HCT116 (cell line): ENCODE data around the gene NUMB. TPM values are rescaled to one million over a fixed set of nuclear protein-coding genes. Genes with fewer than 3 reads are reported as not detected.

Experiments
- ATAC-seq: fragments of 200-7000 bp; cut with Tn5 transposase; 2 replicates; pipeline ENCODE4 v1.9.1; 2020; ENCODE audit warnings: mild to moderate bottlenecking, moderate library complexity
- BruUV-seq: library from RNA; stranded (reverse); fragments of 400-500 nt; replicated peaks from 2 replicates; lab custom pipeline; 2021; lab: Mats Ljungman, UMichigan
- CTCF ChIA-PET: fragments of 300-600 bp; sonication (Branson Sonifier 250); formaldehyde crosslinking; loops from one replicate; lab custom pipeline; 2021; ENCODE audit warnings: antibody characterized with exemption; lab: Charles Lee
- POLR2A ChIA-PET: fragments of 300-600, 350-600 bp; sonication (Branson Sonifier 250); formaldehyde crosslinking; loops from one replicate; lab custom pipeline; 2021; ENCODE audit warnings: antibody characterized with exemption; lab: Charles Lee
- RAD21 ChIA-PET, 2 experiments: fragments of 300-600 bp; sonication (Branson Sonifier 250); formaldehyde crosslinking; loops; one replicate each; lab custom pipeline; 2023; ENCODE audit warnings: low total read pairs in 2 of 2; ENCODE audit not compliant: uncharacterized antibody in 2 of 2, unreplicated experiment in 2 of 2, low non-redundant PET in 1 of 2; lab: Charles Lee
- DNase-seq: peaks from one replicate; pipeline ENCODE4 v3.0.0-alpha.2; 2010; ENCODE audit warnings: low read depth, low spot score
- H2AFZ ChIP-seq: fragments of 200-600 bp; shearing (Covaris generic), sonication (generic); 2 replicates; pipeline ENCODE4 v1.6.1; 2017; ENCODE audit warnings: low read depth, mixed run types, mixed read lengths, antibody characterized with exemption, low read length; ENCODE audit not compliant: poor library complexity, severe bottlenecking
- H3K27ac ChIP-seq: 2 replicates; pipeline ENCODE4 v1.5.1; 2012; ENCODE audit warnings: low read depth, low read length
- H3K27me3 ChIP-seq: fragments of 200-600 bp; sonication (generic); 2 replicates; pipeline ENCODE4 v1.6.1; 2016; ENCODE audit warnings: mixed run types, low read length, mixed read lengths; ENCODE audit not compliant: insufficient read depth
- H3K36me3 ChIP-seq, 2 experiments: fragments of 200-500 bp in 1 of 2; fragments of 200-600 bp in 1 of 2; sonication (Bioruptor generic) in 1 of 2; sonication (generic) in 1 of 2; 2 replicates each; pipeline versions ENCODE4 v1.5.1 to v1.6.1; 2014 to 2016; ENCODE audit warnings: low read length in 2 of 2, inconsistent platforms in 1 of 2, mixed read lengths in 1 of 2, mixed run types in 1 of 2; ENCODE audit not compliant: insufficient read depth in 2 of 2, control insufficient read depth in 1 of 2
- H3K4me1 ChIP-seq, 2 experiments: fragments of 200-600 bp in 1 of 2; sonication (generic) in 1 of 2; 2 replicates each; pipeline versions ENCODE4 v1.5.1 to v1.6.1; 2012 to 2017; ENCODE audit warnings: low read length in 2 of 2, inconsistent platforms in 1 of 2, mild to moderate bottlenecking in 1 of 2, mixed read lengths in 1 of 2, mixed run types in 1 of 2, moderate library complexity in 1 of 2; ENCODE audit not compliant: insufficient read depth in 2 of 2, control insufficient read depth in 1 of 2
- H3K4me2 ChIP-seq: fragments of 200-600 bp; sonication (generic); 2 replicates; pipeline ENCODE4 v1.6.1; 2017; ENCODE audit warnings: mixed run types, low read length, mixed read lengths
- H3K4me3 ChIP-seq, 2 experiments: fragments of 200-600 bp in 1 of 2; sonication (generic) in 1 of 2; replicated peaks in 1 of 2; 2 replicates each; pipeline ENCODE4 v1.5.1; 2011 to 2016; ENCODE audit warnings: low read length in 2 of 2, control low read depth in 1 of 2, low read depth in 1 of 2, mild to moderate bottlenecking in 1 of 2, mixed read lengths in 1 of 2, mixed run types in 1 of 2
- H3K79me2 ChIP-seq: fragments of 200-600 bp; sonication (generic); 2 replicates; pipeline ENCODE4 v1.6.1; 2017; ENCODE audit warnings: mild to moderate bottlenecking, mixed run types, low read length, moderate library complexity, mixed read lengths; ENCODE audit not compliant: insufficient read depth
- H3K9ac ChIP-seq: fragments of 200-600 bp; sonication (generic); 2 replicates; pipeline ENCODE4 v1.6.1; 2016; ENCODE audit warnings: low read length, mixed read lengths
- H3K9me2 ChIP-seq: fragments of 200-600 bp; sonication (generic), shearing (Covaris generic); 2 replicates; pipeline ENCODE4 v1.6.1; 2017; ENCODE audit warnings: mixed run types, mild to moderate bottlenecking, moderate library complexity; ENCODE audit not compliant: insufficient read depth
- H3K9me3 ChIP-seq, 2 experiments: fragments of 200-500 bp in 1 of 2; fragments of 200-600 bp in 1 of 2; sonication (Bioruptor generic) in 1 of 2; sonication (generic) in 1 of 2; 2 replicates each; pipeline ENCODE4 v1.6.1; 2014 to 2017; ENCODE audit warnings: low read length in 2 of 2, mixed read lengths in 2 of 2, inconsistent platforms in 1 of 2, low read depth in 1 of 2, mild to moderate bottlenecking in 1 of 2, mixed run types in 1 of 2, moderate library complexity in 1 of 2; ENCODE audit not compliant: control insufficient read depth in 1 of 2, insufficient read depth in 1 of 2
- H4K20me1 ChIP-seq: fragments of 200-600 bp; sonication (generic), shearing (Covaris generic); 2 replicates; pipeline ENCODE4 v1.6.1; 2017; ENCODE audit warnings: mixed run types, mild to moderate bottlenecking, moderate library complexity; ENCODE audit not compliant: insufficient read depth
- CBX3 ChIP-seq: IDR thresholded peaks from 2 replicates; pipeline ENCODE4 v1.6.1; 2012; ENCODE audit warnings: low read depth
- CEBPB ChIP-seq: IDR thresholded peaks from 2 replicates; pipeline ENCODE4 v1.6.1; 2012; ENCODE audit warnings: low read depth
- EGR1 ChIP-seq: IDR thresholded peaks from 2 replicates; pipeline ENCODE4 v1.6.1; 2012; ENCODE audit warnings: low read depth
- EZH2 ChIP-seq: fragments of 200-600 bp; sonication (generic); IDR thresholded peaks from 2 replicates; pipeline ENCODE4 v1.6.1; 2017; ENCODE audit warnings: antibody characterized with exemption, mixed run types
- FOSL1 ChIP-seq: IDR thresholded peaks from 2 replicates; pipeline ENCODE4 v1.6.1; 2012; ENCODE audit warnings: low read depth
- JUND ChIP-seq: IDR thresholded peaks from 2 replicates; pipeline ENCODE4 v1.6.1; 2012
- POLR2A ChIP-seq: IDR thresholded peaks from 2 replicates; pipeline ENCODE4 v1.7.0; 2011; ENCODE audit warnings: borderline replicate concordance; ENCODE audit not compliant: insufficient read depth, insufficient read length; ENCODE audit errors: extremely low read depth
- POLR2AphosphoS5 ChIP-seq: IDR thresholded peaks from 2 replicates; pipeline ENCODE4 v1.6.1; 2011; ENCODE audit warnings: mild to moderate bottlenecking, low read depth, low read length, moderate library complexity
- RAD21 ChIP-seq: IDR thresholded peaks from 2 replicates; pipeline ENCODE4 v1.6.1; 2012; ENCODE audit warnings: low read depth, mild to moderate bottlenecking
- REST ChIP-seq: IDR thresholded peaks from 2 replicates; pipeline ENCODE4 v1.6.1; 2012; ENCODE audit warnings: low read depth
- SIN3A ChIP-seq: IDR thresholded peaks from 2 replicates; pipeline ENCODE4 v1.6.1; 2012; ENCODE audit warnings: low read depth
- SP1 ChIP-seq: IDR thresholded peaks from 2 replicates; pipeline ENCODE4 v1.6.1; 2012; ENCODE audit warnings: low read depth
- SRF ChIP-seq: IDR thresholded peaks from 2 replicates; pipeline ENCODE4 v1.6.1; 2012; ENCODE audit warnings: low read depth
- TCF7L2 ChIP-seq: IDR thresholded peaks from 2 replicates; pipeline ENCODE4 v1.7.0; 2011; ENCODE audit warnings: borderline replicate concordance, inconsistent platforms; ENCODE audit not compliant: insufficient read depth, insufficient read length; ENCODE audit errors: extremely low read depth
- YY1 ChIP-seq: IDR thresholded peaks from 2 replicates; pipeline ENCODE4 v1.6.1; 2011; ENCODE audit warnings: low read length, low read depth, moderate library complexity, mild to moderate bottlenecking; ENCODE audit not compliant: insufficient replicate concordance; ENCODE audit errors: extremely low read depth
- ZFX ChIP-seq: fragments of 450-650 bp; IDR thresholded peaks from 2 replicates; pipeline ENCODE4 v1.6.1; 2017
- ZNF274 ChIP-seq: fragments of 200-500 bp; sonication (Bioruptor generic); IDR thresholded peaks from 2 replicates; pipeline ENCODE4 v1.6.1; 2014; ENCODE audit warnings: mild to moderate bottlenecking, low read depth, low read length, inconsistent platforms
- intact Hi-C: fragments of 100-400 bp; cut with micrococcal nuclease; formaldehyde crosslinking; loops from 2 replicates; pipeline ENCODE4 v1.10.0; 2022
- total RNA-seq: library from RNA; stranded (reverse); gene quantifications from one replicate; pipeline ENCODE4 v1.2.1, GENCODE V29; 2021; ENCODE audit not compliant: unreplicated experiment
- TF ChIP-seq, protein P1 (sequence below): IDR thresholded peaks from 2 replicates; pipeline ENCODE4 v1.6.1; 2012
- TF ChIP-seq, protein P2 (sequence below), 3 experiments: fragments of 200-600 bp in 1 of 3; sonication (generic) in 1 of 3; IDR thresholded peaks in 2 of 3; conservative IDR thresholded peaks in 1 of 3; 2 replicates each; pipeline ENCODE4 v1.5.1; 2012 to 2017; ENCODE audit warnings: low read depth in 2 of 3, low read length in 2 of 3, antibody characterized with exemption in 1 of 3, borderline replicate concordance in 1 of 3, control low read depth in 1 of 3, mild to moderate bottlenecking in 1 of 3, mixed read lengths in 1 of 3, mixed run types in 1 of 3, moderate library complexity in 1 of 3; ENCODE audit not compliant: insufficient read depth in 1 of 3

NUMB gene
- total RNA-seq, 1 experiment from 2014 or later = 43.0 TPM

DNA sequence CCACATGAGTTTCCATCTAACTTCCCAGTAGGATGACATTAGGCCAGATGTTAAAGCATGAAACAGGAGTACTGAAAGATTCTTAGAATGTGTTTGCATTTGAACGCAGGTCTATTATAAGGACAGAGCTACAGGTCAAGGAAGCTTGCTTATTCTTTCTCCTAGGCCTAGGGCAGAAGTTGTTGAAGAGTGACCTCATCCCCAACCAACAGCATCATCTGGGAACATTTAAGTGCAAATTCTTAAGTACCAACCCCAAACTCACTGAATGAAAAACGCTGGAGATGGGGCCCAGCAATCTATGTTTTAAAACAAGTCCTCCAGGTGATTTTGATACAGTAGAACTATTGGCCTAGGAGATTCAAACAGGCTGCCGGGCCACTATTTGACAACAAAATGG lies 168.6 kb downstream of the NUMB start (continued):
- no peak for TF ChIP-seq REST

DNA sequence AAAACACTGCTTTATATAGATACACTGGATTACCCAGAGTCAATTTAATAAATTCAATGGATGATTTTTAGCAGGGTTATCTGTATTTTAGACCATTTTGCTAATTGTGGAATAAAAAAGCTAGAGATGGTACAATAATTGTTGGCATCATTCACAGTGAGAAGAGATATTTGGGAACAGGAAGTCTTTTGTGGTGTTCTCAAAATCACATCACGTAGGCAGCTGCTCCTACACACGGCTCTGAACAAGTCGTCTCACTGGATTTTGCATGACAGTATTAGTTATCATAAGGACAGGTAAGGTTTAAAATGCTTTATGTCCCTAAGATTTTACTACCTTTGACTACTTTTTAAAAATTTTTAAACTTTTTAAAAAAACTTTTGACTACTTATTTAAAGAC lies 169.0 kb downstream of the NUMB start:
- H3K27ac ChIP-seq = no peak overlapping the region
- intact Hi-C loops = no loop called here
- DNase-seq (no peak), ATAC-seq (no peak)
- ChIA-PET CTCF (no interaction called here), RAD21 (no interaction called here), POLR2A (no interaction called here)
- no peak overlapping the region for H3K9ac ChIP-seq
- peaks cover 0 to 4% of the 10 kb centered on the region in 2 experiments; a peak in 2 of 4 replicates for H3K36me3 ChIP-seq
- BruUV-seq = no TSS peak
- no peaks in the 10 kb centered on the region for H3K4me1 ChIP-seq
- H2AFZ ChIP-seq = no peak overlapping the region
- H3K9me3 ChIP-seq = no peaks in the 10 kb centered on the region
- H3K27me3 ChIP-seq = no peaks in the 10 kb centered on the region
- no peak overlapping the region for H3K4me3 ChIP-seq
- H3K4me2 ChIP-seq = no peak overlapping the region
- H3K9me2 ChIP-seq = no peaks in the 10 kb centered on the region
- no peaks in the 10 kb centered on the region for H3K79me2 ChIP-seq
- no peaks in the 10 kb centered on the region for H4K20me1 ChIP-seq
- no peak for TF ChIP-seq POLR2A
- TF ChIP-seq JUND = no peak
- no peak for TF ChIP-seq SRF
- no peak for TF ChIP-seq CBX3
- TF ChIP-seq ZNF274 = no peak
- no peak for TF ChIP-seq REST
- TF ChIP-seq, protein P1, sequence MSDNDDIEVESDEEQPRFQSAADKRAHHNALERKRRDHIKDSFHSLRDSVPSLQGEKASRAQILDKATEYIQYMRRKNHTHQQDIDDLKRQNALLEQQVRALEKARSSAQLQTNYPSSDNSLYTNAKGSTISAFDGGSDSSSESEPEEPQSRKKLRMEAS = no peak
- no peak for TF ChIP-seq YY1
- TF ChIP-seq, protein P2, sequence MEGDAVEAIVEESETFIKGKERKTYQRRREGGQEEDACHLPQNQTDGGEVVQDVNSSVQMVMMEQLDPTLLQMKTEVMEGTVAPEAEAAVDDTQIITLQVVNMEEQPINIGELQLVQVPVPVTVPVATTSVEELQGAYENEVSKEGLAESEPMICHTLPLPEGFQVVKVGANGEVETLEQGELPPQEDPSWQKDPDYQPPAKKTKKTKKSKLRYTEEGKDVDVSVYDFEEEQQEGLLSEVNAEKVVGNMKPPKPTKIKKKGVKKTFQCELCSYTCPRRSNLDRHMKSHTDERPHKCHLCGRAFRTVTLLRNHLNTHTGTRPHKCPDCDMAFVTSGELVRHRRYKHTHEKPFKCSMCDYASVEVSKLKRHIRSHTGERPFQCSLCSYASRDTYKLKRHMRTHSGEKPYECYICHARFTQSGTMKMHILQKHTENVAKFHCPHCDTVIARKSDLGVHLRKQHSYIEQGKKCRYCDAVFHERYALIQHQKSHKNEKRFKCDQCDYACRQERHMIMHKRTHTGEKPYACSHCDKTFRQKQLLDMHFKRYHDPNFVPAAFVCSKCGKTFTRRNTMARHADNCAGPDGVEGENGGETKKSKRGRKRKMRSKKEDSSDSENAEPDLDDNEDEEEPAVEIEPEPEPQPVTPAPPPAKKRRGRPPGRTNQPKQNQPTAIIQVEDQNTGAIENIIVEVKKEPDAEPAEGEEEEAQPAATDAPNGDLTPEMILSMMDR (IDR thresholded peaks at IDR 0.05 in 2 of 3, conservative IDR thresholded peaks at IDR 0.05 in 1 of 3; ENCODE audit: borderline replicate concordance in 1 of 3, insufficient read depth in 1 of 3, low read depth in 2 of 3, low read length in 2 of 3) = no peak
- no peak for TF ChIP-seq EZH2
- TF ChIP-seq SP1 = no peak
- no peak for TF ChIP-seq RAD21
- no peak for TF ChIP-seq CEBPB
- no peak for TF ChIP-seq TCF7L2
- no peak for TF ChIP-seq POLR2AphosphoS5
- no peak for TF ChIP-seq EGR1
- no peak for TF ChIP-seq FOSL1
- no peak for TF ChIP-seq ZFX
- no peak for TF ChIP-seq SIN3A
- TF ChIP-seq, all 23 proteins: peak for 0
